ENCODE data around the gene CDCA4.
"Not testable (repeated sequence)": the region's sequence is repeated elsewhere in the genome, so short reads cannot be mapped to it uniquely, and the experiment has no call there.

Gene CDCA4

DNA sequence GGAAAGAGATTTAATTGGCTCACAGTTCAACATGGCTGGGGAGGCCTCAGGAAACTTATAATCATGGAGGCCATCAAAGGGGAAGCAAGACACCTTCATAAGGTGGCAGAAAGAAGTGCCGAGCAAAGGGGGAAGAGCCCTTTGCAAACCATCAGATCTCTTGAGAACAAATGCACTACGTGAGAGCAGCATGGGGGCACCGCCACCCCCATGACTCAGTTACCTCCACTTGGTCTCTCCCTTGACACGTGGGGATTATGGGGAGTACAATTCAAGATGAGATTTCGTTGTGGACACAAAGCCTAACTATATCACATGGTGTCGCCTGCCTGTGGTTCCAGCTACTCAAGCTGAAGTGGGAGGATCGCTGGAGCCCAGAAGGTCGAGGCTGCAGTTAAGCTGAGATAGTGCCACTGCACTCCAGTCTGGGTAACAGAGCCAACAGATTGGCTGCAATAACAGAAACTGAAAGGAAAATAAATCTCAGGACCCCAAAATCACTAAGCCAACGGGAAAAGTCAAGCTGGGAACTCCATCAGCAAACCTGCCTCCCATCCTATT lies 10.0 kb upstream of the CDCA4 start:
- no peak for DNase-seq

DNA sequence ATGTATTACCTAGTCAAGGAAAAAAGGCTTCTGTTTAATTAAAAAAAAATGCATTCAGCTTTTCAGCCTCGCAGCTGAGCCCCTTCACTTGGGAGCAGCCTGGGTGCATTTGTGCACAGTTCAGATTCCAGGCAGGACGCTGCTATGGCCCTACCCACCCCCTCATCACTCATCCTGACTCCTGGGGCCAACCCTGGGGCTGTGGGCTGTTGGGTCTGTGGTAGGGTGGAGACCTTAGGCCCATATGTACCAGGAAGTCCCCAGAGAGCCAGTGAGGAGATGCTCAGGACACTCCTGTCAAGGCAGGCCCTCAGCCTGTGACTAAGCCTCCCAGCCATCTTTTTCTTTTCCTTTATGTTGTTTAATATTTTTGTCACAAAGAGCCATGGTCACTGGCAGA lies 9.3 kb upstream of the CDCA4 start:
- no peak for DNase-seq

GRCh38 chr14:105029402-105029801 lies 8.5 kb upstream of the CDCA4 start:
- no peak for DNase-seq

DNA sequence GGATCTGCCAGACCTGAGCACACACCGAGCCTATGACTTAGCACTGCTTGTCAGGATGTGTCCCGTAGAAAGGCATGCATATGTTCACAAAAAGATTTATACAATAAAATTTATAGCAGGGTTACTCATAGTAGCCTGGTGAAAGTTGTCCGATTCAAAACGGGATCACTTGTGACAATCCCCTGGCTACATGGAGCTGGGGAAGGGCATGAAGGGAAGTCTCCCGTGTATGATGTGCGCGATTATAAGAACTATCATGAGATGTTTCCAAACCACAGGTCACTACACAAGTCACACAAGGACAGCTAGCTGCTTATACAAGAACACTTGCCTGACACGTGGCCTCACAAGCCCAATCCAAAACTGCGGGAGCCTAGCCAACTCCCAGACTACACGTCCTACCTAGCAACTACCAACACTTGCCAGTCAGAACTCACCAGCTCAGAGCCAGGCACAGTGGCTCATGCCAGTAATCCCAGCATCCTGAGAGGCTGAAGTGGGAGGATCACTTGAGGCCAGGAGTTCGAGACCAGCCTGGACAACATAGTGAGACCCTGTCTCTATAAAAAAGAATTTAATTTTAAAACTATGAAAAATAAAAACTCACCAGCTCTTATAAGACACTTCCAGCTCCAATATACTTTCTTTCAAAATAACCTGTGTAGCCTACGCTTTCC lies 7.5 kb upstream of the CDCA4 start:
- DNase-seq: no peak

DNA sequence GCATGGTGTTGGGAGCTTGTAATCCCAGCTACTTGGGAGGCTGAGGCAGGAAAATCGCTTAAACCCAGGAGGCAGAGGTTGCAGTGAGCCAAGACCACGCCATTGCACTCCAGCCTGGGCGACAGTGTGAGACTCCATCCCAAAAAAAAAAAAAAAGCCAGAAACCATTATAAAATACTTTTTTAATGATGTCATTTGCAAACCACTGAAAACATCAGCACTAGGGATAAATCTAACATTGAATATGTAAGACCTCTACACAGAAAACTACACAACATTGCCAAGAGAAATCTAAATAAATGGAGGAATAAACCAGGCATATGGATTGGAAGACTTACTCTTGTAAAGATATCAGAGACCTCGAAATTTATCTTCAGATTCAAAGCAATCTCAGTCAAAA lies 6.8 kb upstream of the CDCA4 start:
- DNase-seq: not testable (repeated sequence)

GRCh38 chr14:105026802-105027563 lies 6.1 kb upstream of the CDCA4 start:
- DNase-seq: no peak

DNA sequence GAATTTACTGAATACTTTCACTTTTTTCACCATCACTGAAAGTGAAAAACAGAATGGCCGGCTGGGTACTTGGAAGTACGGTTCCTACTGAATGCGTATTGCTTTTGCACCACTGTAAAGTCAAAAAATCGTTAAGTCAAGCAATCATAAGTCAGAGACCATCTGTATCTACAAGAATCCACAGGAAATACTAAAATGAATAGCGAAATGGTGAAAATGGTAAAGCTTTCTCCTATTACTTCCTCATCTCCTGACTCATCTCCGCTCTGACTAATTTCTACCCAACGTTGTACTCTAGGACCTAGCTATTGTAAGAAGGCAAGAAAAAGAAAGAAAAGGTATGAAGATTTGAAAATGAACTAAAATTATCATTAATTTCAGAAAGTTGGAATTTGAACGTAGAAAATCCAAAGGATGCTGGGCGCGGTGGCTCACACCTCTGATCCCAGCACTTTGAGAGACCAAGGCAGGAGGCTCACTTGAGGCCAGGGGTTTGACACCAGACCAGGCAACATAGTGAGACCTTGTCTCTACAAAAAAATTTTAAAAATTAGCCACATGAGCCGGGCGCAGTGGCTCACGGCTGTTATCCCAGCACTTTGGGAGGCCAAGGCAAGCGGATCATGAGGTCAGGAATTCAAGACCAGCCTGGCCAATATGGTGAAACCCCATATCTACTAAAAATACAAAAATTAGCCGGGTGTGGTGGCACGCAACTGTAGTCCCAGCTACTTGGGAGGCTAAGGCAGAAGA lies 5.3 kb upstream of the CDCA4 start:
- DNase-seq: no peak

GRCh38 chr14:105025429-105025828 lies 4.5 kb upstream of the CDCA4 start:
- no peak for DNase-seq

GRCh38 chr14:105023791-105024480 lies 3.1 kb upstream of the CDCA4 start:
- no peak for DNase-seq

GRCh38 chr14:105023144-105023543 lies 2.3 kb upstream of the CDCA4 start:
- DNase-seq: no peak

- no peak for DNase-seq
These were observed 1.4 kb upstream of the CDCA4 start for GRCh38 chr14:105022276-105022670.

- no peak for DNase-seq
These were observed 883 bp upstream of the CDCA4 start for GRCh38 chr14:105021656-105022275.

- DNase-seq: peak; percentile 78
These were observed 745 bp downstream of the CDCA4 start for GRCh38 chr14:105019861-105020814.

GRCh38 chr14:105018414-105018813 lies 2.5 kb downstream of the CDCA4 start:
- no peak for DNase-seq

DNA sequence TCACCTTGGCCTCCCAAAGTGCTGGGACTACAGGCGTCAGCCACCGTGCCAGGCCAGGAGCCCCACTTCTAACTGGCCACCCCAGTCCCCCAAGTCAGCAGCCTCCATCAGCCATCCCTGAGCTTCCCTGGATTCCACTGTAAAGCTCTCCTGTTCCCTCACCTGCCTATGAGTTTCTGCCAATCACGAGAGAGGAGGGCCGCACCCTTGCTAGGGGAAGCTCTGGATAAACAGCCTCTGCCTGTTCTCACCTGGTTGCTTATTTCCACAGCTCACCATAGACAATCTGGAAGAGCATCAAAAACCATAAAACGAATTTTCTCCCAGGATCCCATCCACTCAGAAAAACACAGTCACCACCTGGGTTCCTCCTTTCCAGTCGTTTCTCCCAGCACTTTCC lies 5.0 kb downstream of the CDCA4 start:
- DNase-seq: no peak

DNA sequence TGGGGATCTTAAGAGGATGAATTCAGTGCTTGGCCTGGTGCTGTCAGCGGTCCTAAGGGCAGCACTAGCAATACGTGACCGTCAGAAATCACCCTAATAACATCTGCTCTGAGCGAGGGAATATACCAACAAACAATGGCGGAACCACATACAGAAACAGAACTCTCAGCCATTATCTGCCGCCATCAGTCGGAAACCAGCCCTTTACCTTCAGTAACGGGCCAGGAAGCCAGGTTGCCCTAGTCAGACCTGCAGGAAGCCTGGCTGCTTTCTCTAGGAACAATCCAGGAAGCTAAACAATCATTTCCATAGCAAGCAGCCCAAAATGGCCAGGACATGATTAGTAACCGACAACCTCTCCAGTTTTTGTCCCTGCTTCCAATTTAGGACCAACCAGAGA lies 5.6 kb downstream of the CDCA4 start:
- DNase-seq: no peak

- DNase-seq: no peak
These were observed 6.3 kb downstream of the CDCA4 start for GRCh38 chr14:105014631-105015030.

DNA sequence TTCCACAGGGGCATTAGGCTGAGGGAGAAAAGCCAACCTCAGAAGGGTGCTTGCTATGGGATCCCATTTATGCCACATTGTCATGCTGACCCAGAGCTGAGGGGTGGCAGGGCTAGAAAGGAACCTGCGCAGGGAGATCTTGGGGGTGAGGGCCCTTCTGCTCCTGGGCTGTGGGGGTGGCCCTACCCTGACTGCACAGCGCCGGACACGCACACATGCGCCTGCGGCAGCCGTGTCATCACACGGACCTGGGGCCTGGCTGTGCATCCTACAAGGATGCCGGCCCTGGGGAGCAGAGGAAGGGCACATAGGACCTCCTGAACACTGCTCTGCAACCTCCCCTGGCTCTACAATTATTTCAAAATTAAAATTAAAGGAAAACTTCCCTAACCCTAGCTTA lies 6.9 kb downstream of the CDCA4 start:
- DNase-seq: no peak

DNA sequence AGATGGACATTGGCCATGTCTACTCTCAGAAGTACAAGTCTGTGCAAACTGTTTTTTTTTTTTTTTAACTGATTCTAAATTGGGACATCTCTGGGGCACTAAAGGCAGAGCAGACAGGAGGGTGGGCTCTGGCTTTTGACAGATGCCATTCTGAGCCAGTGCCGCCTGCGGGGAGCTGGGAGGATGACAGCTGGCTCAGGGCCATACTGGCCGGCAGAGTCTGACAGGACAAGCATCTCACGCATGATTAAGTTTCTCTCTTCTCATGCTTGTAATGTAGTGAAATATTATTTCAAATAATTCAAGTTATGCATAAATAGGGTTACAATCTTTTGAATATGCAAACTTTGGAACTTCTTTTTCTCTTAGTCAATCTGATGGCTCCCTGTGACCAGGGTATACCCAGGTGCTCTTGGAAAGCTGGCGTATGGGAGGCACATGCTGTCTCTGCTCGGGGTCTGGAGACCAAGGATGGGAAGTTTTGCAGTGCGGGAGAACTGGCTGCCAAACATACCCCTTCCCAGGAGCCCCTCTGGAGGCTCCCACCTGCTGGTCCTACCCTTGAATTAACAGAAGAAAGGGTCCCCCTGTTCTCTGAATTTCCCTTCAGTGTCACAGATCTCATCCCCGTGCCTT lies 7.6 kb downstream of the CDCA4 start:
- peak; percentile 48 for DNase-seq

GRCh38 chr14:105012171-105012985 lies 8.5 kb downstream of the CDCA4 start:
- DNase-seq: no peak
